Mesangial cell (primary cell): ENCODE results near the gene ARAP3. TPM values are rescaled to one million over a fixed set of nuclear protein-coding genes. Genes with fewer than 3 reads are reported as not detected.

ENCODE experiments used
- total RNA-seq: library from RNA; depleted of rRNA; stranded (reverse); fragments of >200 nt; gene quantifications from 2 replicates; pipeline ENCODE4 v1.2.3, GENCODE V29; 2015

ARAP3 gene
- 6.0 and 7.2 TPM in 2 replicates for total RNA-seq

GRCh38 chr5:141681695-141682641 lies at the start of gene ARAP3:
Gene ARAP3 (minus strand): TSS chr5:141682230. CDS start chr5:141680486, 1,744 bp downstream.

GRCh38 chr5:141650851-141651727 lies 30.9 kb downstream of the ARAP3 start, which contains the start of gene FCHSD1:
Gene FCHSD1 (minus strand): TSS chr5:141651418. CDS start chr5:141651368, 50 bp downstream.

GRCh38 chr5:141636413-141637122 lies 45.5 kb downstream of the ARAP3 start, which contains the start of the genes HDAC3 and RELL2:
Gene HDAC3 (minus strand): TSS chr5:141636849. CDS start chr5:141636790, 59 bp downstream.
Gene RELL2 (plus strand): TSS chr5:141636997. CDS start chr5:141638226, 1,229 bp downstream.

GRCh38 chr5:141618804-141619554 lies 63.1 kb downstream of the ARAP3 start, which contains the start of gene DIAPH1:
Gene DIAPH1 (minus strand): TSS chr5:141619000. CDS start chr5:141618914, 86 bp downstream.

Other genes with a start within 250 kb of the ARAP3 start
- 36.5 and 60.1 TPM in 2 replicates for gene PCDHGC3, start 206.3 kb downstream of the ARAP3 start, total RNA-seq
- gene PCDHGC4, start 197.2 kb downstream of the ARAP3 start, total RNA-seq, result 0.38 and 0.81 TPM in 2 replicates
- 0.33 and 1.4 TPM in 2 replicates for gene PCDHGC5, start 193.1 kb downstream of the ARAP3 start, total RNA-seq
- 58.8 and 101 TPM in 2 replicates for gene DIAPH1, start 63.2 kb downstream of the ARAP3 start, total RNA-seq
- gene HDAC3, start 45.4 kb downstream of the ARAP3 start, total RNA-seq, result 48.2 and 49.1 TPM in 2 replicates
- gene RELL2, start 45.2 kb downstream of the ARAP3 start, total RNA-seq, result 4.6 and 5.8 TPM in 2 replicates
- gene FCHSD1, start 30.8 kb downstream of the ARAP3 start, total RNA-seq, result 11.9 and 16.1 TPM in 2 replicates
- gene PCDH1, start 196.2 kb upstream of the ARAP3 start, total RNA-seq, result 0.76 and 1.1 TPM in 2 replicates
- gene DELE1, start 241.6 kb upstream of the ARAP3 start, total RNA-seq, result 35.4 and 79.9 TPM in 2 replicates